Ishikawa (cell line): ENCODE measurements around the gene TRAF7.

Experiments used
- CEBPB ChIP-seq: IDR thresholded peaks from 2 replicates; pipeline ENCODE4 v1.6.1; 2012
- CREB1 ChIP-seq: IDR thresholded peaks from 2 replicates; pipeline ENCODE4 v1.6.1; 2012; ENCODE audit warnings: low read depth
- EGR1 ChIP-seq: IDR thresholded peaks from 2 replicates; pipeline ENCODE4 v1.6.1; 2012
- EP300 ChIP-seq: IDR thresholded peaks from 2 replicates; pipeline ENCODE4 v1.6.1; 2012; ENCODE audit warnings: borderline replicate concordance
- MAX ChIP-seq: IDR thresholded peaks from 2 replicates; pipeline ENCODE4 v1.6.1; 2012
- RAD21 ChIP-seq: IDR thresholded peaks from 2 replicates; pipeline ENCODE4 v1.6.1; 2012; ENCODE audit warnings: low read depth
- REST ChIP-seq: IDR thresholded peaks from 2 replicates; pipeline ENCODE4 v1.6.1; 2012; ENCODE audit warnings: low read depth, mild to moderate bottlenecking
- TAF1 ChIP-seq: IDR thresholded peaks from 2 replicates; pipeline ENCODE4 v1.6.1; 2012; ENCODE audit warnings: low read depth, mild to moderate bottlenecking
- TCF12 ChIP-seq: IDR thresholded peaks from 2 replicates; pipeline ENCODE4 v1.6.1; 2012; ENCODE audit warnings: low read depth
- YY1 ChIP-seq: IDR thresholded peaks from 2 replicates; pipeline ENCODE4 v1.6.1; 2012; ENCODE audit warnings: low read depth
- ZBTB7A ChIP-seq: IDR thresholded peaks from 2 replicates; pipeline ENCODE4 v1.6.1; 2012; ENCODE audit warnings: low read depth

GRCh38 chr16:2154533-2155090 lies 970 bp upstream of the TRAF7 start:
- TF ChIP-seq ZBTB7A (no peak), RAD21 (no peak), REST (no peak), TAF1 (no peak), MAX (no peak), CEBPB (no peak), EP300 (no peak), TCF12 (no peak), EGR1 (no peak), YY1 (no peak), CREB1 (no peak)
